ENCODE measurements around the gene TRABD2A. TPM values are rescaled to one million over a fixed set of nuclear protein-coding genes. Genes with fewer than 3 reads are reported as not detected.
"Not testable (repeated sequence)": the region's sequence is repeated elsewhere in the genome, so short reads cannot be mapped to it uniquely, and the experiment has no call there.

Gene TRABD2A, protein sequence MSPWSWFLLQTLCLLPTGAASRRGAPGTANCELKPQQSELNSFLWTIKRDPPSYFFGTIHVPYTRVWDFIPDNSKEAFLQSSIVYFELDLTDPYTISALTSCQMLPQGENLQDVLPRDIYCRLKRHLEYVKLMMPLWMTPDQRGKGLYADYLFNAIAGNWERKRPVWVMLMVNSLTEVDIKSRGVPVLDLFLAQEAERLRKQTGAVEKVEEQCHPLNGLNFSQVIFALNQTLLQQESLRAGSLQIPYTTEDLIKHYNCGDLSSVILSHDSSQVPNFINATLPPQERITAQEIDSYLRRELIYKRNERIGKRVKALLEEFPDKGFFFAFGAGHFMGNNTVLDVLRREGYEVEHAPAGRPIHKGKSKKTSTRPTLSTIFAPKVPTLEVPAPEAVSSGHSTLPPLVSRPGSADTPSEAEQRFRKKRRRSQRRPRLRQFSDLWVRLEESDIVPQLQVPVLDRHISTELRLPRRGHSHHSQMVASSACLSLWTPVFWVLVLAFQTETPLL
- polyA plus RNA-seq (ENCODE audit: insufficient read length): 0.96 TPM
- long read RNA-seq, donor 1, partial matches to known transcripts: 4,083 of 4,147 reads
- long read RNA-seq, donor 1, other reads (novel, unspliced or antisense): 64 of 4,147 reads
- long read RNA-seq, donor 2: 0 reads
- long read RNA-seq, donor 3, partial matches to known transcripts: 2,792 of 2,846 reads
- long read RNA-seq, donor 3, other reads (novel, unspliced or antisense): 54 of 2,846 reads
- long read RNA-seq, donor 4: 0 reads
- long read RNA-seq, donor 5, partial matches to known transcripts: 6,254 of 6,382 reads
- long read RNA-seq, donor 5, other reads (novel, unspliced or antisense): 128 of 6,382 reads
- long read RNA-seq, donor 6, partial matches to known transcripts: 5,755 of 5,868 reads
- long read RNA-seq, donor 6, other reads (novel, unspliced or antisense): 113 of 5,868 reads
- long read RNA-seq, donor 7: 0 reads
- long read RNA-seq, donor 8: 0 reads

DNA sequence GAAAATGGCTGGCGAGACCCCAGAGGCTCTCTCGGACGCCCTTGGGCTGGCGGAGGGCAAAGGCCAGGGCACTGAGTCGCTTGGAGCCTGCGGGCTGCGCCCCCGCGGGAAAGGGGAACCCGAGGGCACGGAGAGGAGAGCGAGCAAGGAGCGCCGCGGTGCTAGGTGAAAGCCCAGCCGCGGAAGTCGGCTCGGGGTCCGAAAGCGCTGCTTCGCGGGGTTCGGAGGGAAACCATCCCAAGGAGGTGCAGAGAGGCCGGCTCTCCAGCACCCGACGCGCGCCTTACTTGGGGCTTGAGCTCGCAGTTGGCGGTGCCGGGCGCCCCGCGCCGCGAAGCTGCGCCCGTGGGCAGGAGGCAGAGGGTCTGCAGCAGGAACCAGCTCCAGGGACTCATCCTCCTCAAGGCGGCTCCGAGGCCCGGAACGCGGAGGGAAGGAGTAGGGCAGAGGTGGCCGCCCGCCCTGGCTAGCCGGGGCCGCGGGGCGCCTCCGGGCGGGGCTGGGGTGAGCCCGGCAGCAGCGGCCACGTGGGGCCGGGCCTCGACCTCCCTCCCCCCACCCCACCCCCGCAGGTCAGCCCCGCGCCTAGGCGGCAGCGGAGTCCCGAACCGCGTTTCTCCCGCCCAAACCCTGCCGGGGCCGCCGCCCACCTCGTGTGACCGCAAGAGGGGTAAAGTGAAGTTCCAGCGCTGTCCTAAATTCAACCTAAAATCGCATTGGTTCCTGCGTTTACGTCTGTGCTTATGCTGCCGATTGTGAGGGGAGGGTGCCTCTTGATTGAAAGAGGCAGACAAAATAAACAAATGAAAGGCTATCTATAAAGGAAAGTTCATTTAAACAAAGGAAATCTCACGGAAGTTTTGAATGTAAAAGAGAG is at the start of gene TRABD2A:
Gene TRABD2A (minus strand): TSS at position 440 of the 877 bp plus-strand sequence. CDS start 45 bp downstream, at position 395.
- no peak for DNase-seq

DNA sequence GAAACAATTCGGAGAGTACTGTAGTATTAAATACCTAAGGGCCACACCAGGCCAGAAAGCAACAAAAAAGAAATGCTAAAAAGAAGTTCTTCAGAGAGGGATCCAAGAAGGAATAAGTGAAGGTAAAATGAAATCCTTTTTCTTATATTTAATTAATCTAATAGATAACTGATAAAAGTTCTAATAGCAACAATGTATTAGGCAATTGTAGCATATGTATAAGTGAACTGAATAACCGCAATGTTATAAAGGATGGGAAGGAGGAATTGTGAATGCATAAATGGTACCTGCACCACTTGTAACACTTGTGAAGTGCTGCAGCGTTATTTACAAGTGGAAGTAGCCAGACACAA is 46.4 kb upstream of the TRABD2A start:
- DNase-seq: no peak

DNA sequence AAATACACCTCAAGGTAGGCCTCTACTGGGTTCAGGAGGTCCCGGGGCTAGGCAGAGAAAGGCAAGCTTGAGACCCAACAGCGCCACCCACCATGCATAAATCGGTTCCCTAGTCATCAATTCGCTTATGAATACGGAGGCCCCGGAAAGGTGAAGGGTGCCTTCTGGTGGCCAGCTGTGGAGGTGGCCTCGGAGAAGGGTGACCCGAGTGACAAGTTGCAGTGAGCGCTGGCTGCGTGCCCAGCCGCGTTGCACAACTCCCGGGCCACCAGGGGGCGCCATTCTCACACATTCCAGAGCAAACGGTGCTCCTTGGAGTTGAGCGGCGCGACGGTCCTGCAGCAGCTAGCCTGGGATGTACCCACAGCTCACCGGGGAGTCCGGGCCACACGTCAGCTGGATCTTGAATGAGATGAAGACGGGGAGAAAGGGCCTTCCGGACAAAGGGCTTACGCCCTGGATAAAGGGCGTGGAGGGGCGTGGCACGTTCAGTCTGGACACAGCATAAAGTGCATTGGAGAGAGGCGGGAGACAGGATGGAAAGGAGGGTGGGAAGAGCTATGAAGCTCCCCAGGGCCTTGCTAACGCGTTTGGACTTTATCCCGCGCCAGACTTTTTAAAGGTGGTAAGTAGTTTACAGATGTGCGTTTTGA is 45.0 kb upstream of the TRABD2A start:
- peak; percentile 91 for DNase-seq

DNA sequence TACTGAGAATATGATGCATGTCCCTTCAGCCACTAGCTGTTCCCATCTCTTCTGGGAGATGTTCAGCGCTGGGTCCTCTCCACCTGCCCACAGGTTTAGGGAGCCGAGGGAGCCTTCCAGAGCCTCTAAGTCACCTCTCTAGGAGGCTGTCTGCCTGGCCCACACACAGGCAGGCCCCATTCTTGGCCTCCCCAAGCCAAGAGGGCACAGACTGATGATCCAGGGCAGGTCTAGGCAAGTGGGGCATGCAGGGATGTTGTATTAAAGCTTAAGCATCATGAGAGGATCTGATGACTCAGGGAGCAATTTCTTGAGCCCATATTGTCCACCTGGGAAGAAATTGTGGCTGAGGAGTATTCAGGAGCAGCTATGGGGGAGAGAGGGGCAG is 44.4 kb upstream of the TRABD2A start:
- DNase-seq: no peak

DNA sequence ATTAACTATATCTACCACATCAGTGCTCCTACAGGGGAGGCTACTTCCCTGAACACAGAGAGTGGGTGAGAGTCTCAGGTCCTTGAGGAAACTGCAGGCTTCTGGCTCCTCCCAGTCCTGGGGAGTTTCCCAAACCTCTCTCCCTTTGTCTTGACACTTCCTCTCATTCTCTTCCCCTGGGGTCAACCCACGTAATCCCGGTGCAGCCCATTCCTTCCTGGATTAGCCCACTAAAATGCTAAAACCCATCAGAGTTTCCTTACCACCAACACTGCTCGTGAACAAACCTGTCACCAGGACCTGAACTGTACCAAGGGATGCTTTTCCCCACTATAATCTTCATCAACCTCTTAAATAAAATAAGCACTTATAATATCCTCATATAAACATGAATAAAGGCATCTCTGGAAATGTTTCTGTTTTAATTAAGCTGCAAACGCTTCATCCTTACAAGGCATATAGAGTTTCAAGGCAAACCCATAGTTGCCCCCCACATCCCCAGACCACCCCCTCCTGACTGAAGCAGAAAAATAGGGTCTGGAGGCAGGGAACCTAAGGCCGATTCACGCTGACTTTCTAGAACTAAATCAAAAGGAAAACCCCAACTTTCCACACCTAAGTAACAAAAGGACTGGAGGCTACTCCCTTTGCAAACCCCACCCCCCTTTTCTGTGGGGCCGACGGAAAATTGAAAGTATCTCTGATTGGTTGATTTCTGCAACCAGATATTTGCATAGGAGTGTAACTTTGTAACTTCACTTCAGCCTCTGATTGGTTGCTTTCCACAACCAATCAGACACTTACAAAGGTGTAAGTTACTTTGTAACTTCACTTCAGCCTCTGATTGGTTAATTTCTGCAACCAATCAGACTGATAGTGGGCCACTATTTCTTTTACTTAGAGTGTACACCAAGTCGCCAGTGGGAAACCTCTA is 43.6 kb upstream of the TRABD2A start:
- DNase-seq: no peak

DNA sequence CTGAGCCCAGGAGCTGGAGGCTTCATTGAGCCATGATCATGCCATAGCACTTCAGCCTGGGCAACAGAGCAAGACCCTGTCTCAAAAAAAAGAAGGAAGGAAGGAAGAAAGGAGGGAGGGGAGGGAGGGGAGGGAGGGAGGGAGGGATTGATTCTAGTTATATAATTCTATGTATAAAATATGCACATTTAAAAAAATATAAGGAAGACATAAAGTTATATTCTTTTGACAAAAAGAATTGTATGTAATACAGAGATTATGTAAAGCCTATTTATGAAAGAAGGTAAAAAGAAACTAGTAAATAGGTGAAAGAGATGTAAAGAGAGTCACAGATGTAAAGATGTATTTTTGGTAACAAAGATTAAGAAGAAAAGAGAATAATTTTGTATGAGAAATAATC is 42.1 kb upstream of the TRABD2A start:
- DNase-seq: no peak

DNA sequence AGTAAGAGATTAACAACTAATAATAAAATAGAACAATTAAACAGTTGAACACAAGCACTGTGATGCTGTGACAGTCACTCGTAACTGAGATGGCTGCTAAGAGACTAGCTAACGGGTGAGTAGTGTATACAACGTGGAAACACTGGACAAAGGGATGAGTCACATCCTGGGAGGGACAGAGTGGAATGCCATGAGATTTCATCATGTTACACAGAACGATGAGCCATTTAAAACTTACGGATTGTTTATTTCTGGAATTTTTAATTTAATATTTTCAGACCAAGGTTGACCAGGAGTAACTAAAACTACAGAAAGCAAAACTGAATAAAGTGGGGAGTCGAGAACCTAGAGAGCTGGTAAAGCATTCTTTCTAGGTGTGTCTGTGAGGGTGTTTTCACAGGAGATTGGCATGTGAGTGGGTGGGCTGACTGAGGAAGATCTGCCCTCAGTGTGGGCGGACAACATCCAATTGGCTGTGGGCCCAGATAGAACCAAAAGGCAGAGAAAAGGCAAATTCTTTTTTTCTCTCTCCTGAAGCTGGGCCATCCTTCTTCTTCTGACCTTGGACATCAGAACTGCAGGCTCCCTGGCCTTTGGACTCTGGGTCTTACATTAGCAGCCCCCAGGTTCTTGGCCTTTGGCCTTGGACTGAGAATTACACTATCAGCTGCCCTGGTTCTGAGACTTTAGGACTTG is 39.1 kb upstream of the TRABD2A start:
- DNase-seq: no peak

DNA sequence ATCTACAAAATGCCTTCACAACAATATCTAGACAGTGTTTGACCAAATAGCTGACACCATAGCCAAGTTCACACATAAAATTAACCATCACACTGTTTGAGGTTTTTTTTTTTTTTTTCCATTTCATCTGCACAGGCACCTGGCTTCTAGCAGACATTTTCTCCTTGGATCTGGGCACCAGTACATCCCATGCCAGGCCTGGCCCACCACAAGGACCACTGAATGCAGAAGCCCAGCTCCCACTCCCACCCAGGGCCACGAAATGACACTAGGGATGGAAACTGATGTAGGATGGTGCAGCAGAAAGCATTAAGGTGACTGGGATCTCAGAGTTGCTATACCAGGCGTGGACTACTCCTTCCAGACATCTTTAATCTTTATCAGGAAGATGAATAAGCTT is 37.5 kb upstream of the TRABD2A start:
- no peak for DNase-seq

DNA sequence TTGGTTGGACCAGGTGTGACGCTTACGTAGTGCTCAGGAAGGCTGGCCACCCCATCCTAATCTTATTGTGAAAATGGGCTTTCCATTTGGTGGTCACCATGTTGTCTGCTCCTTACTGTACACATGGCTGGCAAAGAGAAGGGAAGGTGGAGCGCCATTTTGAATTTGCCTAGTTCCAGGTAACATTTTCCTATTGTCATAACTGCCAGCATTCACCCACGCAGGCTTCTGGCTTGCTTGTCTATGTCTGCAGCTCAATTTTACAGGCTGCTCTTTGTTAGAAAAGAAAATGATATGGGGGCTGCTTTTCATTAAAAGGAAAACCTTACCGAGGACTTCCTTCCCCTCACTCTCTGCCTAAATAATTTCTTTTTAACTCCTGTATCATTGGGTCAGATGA is 36.9 kb upstream of the TRABD2A start:
- DNase-seq: not testable (repeated sequence)

DNA sequence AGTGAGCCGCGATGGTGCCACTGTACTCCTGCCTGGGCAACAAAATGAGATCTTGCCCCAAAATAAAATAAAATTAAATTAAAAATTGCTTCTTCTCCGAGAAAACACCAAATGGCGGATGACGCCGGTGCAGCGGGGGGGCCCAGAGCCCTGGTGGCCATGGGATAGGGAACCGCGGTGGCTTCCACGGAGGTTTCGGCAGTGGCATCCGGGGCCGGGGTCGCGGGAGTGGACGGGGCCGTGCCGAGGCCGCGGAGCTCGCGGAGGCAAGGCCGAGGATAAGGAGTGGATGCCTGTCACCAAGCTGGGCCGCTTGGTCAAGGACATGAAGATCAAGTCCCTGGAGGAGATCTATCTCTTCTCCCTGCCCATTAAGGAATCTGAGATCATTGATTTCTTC is 34.8 kb upstream of the TRABD2A start:
- DNase-seq: not testable (repeated sequence)

DNA sequence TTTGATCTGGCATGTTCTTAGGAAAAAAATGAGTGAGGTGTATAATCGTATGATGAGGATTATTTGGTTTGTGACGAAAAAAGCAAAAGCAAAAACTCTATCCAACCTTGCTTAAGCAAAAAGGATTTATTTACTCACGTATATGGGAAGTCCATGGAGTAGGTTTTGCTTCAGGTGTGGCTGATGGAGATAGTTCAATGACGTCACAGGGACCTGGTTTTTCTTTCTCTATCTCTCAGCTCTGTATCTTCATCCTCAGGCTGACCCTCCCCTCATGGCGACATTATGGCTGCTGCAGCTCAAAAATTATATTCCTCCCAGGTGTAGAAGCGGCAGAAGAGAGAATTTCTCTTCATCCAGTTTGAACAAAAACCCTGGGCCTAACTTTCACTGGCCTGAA is 33.5 kb upstream of the TRABD2A start:
- no peak for DNase-seq

DNA sequence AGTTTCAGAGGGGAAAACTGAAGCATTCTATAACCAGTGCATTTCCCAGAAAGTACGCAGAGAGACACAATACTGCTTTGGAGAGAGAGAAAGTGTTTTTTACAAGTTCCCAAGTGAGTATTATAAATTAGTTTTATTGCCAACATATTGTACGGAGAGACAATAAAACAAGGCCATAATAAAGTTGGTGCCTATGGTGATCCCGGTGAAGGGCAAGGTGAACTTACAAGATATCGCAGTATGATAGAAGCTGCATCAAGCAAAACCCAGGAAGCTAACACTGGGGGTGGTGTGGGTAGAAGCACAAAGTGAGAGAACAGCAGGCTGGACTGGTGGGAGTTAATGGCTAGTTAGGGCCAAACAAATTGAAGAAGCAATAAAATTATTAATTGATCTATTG is 32.1 kb upstream of the TRABD2A start:
- DNase-seq: no peak

DNA sequence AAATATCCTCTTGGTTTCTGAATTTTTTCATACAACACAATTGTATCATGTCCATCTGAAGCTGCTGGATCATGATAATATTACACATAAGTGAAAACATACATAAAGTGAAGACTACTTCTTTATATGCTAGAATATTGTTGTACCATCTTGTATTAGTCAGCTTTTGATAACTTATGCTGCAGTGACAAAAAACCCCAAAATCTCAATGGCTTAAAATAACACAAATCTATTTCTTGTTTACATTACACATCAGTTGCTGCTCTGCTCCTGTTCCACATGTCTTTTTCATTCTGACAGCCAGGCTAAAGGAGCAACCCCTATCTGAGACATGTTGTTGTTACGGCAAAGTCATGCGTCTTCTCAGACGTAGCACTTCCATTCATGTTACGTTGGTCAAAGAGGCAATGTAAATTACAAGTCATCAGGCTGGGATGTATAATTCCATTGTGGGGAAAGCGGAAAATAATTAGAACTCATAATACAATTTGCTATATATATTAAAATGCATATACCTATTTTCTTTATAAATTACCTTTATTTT is 30.3 kb upstream of the TRABD2A start:
- no peak for DNase-seq

DNA sequence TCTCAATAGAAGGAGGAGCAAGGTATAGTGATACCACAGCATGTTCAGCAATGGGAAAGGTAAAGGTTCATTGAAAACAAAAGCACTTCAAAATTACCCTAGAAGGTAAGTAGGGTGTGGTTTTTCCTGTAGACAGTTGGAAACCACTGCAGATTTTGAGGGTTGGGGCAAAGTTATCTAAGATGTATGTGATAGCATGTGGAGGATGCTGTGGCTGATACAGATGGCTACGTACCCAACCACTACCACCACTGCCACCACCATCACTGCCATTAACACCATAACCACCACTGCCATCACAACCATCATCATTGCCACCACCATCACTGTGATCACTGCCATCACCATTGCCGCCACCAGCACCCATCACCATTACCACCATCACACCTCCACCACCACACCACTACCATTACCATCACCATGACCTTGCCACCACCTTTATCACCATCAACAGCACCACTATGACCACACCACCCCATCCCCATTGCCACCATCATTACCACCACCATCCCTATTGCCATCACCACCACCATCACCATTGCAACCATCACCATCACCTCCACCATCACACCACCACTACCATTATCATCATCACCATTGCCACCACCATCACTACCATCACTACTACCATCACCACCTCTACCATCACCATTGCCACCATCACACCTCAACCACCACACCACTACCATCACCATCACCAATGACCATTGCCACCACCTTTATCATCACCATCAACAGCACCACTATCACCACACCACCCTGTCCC is 28.2 kb upstream of the TRABD2A start:
- no peak for DNase-seq

DNA sequence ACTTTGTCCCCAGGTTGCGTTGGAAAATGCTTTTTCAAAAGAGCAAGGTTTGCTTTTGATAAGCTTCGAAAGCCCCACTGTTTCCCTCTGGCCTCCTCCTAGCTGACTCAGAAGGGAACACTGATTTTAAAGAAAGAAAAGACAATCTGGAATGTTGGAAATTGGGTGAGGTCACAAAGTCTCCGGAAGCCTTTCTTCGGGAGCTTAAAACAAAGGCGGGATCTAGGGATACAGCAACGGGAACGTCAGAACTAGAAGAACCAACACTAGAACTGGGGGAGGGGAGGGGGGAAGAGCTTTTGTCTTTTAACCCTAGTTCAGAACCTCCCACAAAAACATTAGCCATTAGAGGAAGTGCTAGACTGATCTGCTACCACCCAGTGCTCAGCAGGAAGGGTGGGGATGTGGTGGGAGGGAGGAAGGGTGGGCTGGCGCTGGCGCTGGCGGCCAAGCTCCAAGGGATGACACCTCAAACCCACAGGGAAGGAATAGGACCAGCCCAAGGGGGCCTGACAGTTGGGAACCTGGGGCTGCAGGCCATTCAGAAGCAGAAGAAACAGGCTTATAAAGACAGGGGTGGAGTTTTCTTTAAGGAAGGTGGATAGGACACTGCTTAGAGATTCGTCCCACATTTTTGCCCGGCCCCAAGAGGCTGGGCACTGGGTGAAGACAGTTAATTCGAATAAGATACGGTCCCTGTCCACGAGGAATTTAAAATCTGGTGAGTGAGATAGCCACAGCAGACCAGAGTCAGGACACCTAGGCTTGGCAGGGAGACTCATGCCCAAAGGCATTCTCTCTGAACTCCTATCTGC is 26.2 kb upstream of the TRABD2A start:
- peak; percentile 74 for DNase-seq

DNA sequence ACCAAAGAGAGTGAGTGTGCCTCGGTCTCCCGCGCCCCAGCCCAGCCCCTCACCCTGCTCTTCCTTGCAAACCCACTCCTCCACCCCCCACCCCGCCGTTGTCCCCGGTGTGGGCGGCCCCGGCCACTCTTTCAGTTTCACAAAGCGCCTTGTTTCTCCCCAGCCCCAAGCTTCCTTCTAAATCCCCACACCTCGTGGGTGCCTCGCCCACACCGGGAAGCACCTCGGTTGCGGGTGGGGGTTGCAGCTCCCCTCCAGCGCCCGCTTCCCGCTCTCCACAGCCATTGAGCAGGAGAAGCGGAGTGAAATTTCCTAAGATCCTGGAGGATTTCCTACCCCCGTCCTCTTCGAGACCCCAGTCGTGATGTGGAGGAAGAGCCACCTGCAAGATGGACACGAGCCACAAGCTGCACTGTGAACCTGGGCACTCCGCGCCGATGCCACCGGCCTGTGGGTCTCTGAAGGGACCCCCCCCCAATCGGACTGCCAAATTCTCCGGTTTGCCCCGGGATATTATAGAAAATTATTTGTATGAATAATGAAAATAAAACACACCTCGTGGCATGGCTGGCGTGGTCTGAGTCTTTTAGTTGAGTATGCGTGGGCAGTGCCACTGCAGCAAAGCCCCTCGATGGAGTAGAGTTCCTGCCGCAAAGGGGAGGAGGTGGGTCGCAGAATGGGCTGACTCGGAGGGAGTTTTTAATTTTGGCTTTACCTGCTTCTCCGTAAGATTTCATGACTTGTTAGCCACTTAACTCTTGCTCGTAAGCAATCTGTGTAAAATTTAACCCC is 25.4 kb upstream of the TRABD2A start:
- no peak for DNase-seq
